GM19035 (cell line): ENCODE measurements around the gene TBX4.
"Not testable (repeated sequence)": the region's sequence is repeated elsewhere in the genome, so short reads cannot be mapped to it uniquely, and the experiment has no call there.

ENCODE experiments used
- ATAC-seq: cut with Tn5 transposase; IDR thresholded peaks from one replicate; pipeline ENCODE4 v1.9.1; 2021; ENCODE audit not compliant: unreplicated experiment

The TBX4 gene

GRCh38 chr17:61480414-61480807 is 28.2 kb downstream of the TBX4 start:
- ATAC-seq = no peak

GRCh38 chr17:61481421-61481820 is 29.2 kb downstream of the TBX4 start:
- ATAC-seq = no peak

GRCh38 chr17:61482467-61482866 is 30.2 kb downstream of the TBX4 start:
- no peak for ATAC-seq

GRCh38 chr17:61483778-61484116 is 31.5 kb downstream of the TBX4 start:
- ATAC-seq = no peak

- ATAC-seq = no peak
These were observed 32.0 kb downstream of the TBX4 start for GRCh38 chr17:61484174-61484573.

DNA sequence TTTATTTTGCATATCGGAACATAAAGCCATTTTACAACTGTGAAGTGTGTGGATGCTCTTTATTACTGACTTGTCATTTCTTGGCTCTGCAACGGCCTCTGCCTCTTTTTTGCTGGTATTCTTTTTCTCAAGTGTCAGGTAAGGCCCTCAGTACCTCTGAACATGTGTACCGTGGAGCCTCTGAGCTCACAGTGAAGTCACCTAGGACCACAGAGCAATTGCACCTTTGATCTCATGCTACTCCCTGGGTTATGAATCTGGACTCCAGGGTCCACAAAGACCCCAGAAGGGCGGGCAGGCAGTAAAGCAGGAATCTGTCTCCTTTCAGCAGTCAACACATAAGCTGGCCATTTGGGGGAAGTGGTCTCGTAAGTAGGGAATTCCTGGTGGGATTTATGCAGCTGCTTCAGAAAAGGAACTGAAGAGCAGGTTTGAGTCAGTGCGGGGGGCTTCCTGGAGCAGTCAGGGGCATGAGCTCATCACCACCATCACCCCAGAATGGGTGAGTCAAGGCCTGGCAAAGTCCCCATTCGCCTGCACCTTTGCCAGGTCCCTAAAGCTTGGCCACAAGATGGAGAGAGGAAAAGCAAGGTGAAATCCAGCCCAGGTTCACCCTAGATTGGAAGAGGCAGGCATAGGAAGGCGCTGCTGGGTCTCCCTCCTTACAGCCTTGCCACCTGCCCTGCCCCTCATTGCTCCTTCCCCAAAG is 33.0 kb downstream of the TBX4 start:
- ATAC-seq = no peak

DNA sequence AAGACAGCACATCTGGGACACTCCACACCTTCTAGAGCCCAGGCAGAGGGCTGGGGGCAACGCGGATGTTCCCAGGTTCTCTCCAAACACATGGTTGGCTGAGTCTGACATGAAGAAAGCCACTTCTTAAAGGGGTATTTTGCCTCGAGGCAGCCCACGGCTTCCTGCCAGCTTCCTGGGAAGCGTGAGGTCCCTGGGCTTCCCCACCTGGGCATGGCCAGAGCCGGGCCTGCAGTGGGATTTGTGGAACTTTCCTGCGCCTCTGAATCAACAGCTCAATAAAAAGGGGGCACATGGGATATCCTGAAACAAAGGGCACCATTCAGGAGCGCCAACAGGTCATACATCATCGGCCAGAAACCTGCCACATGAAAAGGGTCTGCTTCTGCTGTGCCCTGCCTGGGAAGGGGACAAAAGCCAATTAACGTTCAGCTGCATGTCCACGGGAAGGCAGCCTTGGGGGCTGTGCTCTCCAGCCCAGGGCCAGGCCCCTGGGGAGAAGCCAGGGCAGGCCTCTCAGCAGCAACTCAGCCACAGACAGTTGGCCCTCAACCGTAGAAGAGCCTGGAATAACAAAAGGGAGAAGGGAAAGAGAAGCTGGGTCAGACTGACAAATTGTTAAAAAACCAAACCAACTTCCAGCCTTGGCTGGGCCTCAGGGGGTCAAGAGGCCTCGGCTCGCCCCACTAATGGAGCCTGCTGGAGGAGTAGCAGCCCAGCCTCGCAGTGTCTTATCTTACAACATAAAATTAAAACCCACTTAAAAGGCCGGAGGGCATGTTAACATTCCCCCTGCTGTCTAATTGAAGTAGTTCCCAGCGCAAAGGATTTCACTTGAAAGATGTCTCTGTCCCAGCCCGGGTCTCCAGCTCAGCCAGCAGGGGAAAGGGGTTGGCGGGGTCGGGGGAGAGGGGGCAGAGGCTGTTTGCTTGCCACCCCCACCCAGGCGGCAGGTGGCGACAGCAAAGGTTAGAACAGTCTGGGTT is 34.2 kb downstream of the TBX4 start:
- ATAC-seq = no peak

DNA sequence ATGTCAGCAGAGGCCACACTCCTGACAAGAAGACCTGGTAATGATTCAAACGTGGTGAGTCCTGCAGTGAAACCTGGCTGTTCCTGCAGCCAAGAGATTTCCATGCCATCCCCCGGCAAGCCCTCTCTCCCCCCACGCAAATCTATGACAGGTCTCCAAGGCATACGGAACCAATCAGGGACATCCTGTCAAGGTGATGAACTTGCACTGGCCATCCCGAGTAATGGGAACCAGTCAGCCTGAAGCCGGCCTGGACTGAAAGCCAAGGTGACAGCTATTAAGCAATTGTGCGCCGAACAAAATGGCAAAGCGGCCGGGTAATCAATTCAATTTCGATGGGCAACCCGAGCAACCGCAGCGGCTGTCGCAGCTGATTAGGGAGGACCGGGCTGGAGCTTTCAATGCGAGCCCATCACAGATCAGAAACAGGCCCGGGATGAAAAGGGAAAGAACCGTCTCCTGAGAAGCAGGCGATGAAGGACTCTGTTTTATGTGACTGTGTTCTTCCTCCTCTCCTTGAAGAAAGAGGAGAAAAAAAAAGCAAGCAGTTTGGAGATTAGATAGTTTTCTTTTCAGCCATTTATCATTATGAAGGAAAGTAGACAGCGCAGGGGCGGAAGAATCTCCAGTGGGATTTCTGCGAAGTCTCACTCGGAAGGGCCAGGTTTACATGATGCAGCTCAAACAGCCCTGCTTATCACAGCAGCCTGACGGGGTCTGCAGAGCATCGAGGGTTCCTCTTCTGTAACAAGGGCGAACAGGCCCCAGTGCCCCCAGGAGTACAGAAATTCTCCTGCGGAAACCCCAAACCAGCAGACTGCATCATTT is 35.2 kb downstream of the TBX4 start:
- ATAC-seq = no peak

GRCh38 chr17:61487989-61488595 is 35.9 kb downstream of the TBX4 start:
- ATAC-seq = no peak

GRCh38 chr17:61488878-61489718 is 36.9 kb downstream of the TBX4 start:
- ATAC-seq = no peak

GRCh38 chr17:61489719-61490490 is 37.7 kb downstream of the TBX4 start:
- no peak for ATAC-seq

- ATAC-seq = no peak
These were observed 38.3 kb downstream of the TBX4 start for GRCh38 chr17:61490540-61490975.

- no peak for ATAC-seq
These were observed 39.8 kb downstream of the TBX4 start for GRCh38 chr17:61491981-61492380.

DNA sequence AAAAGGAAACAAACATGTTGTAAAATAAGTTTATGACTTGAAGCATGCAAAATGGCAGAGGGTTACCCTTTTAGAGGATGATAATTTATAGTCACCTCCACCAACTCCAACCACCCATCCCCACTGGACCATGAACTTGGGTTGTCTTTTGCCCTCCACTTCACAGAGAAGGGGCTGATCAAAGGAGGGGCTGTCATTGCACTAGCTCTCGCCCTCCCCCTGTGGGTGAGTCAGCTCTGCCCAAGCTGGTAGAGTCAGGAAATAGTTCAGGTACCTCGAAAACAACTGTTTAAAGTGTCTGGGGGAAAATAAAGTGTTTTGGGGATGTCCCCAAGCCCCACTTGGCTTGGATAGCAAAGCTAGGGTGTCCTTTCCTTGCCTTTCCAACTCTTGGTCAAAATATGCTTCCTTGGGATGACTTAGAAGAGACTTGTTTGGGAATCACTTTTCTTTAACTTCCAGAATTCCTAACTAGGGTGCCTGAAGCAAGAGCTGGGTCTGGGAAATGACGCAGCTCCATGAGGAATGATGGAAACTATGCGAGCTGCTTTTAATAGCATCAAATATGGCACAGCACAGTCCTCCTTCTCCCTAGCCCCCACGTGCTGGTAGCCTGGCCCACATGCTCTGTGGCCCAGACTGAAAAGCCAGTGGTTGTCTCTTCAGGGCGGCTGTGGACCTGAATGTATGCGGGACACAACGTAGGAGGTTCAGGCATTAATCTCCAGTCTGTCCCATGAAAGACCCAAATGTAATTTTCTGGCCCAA is 40.7 kb downstream of the TBX4 start:
- no peak for ATAC-seq

GRCh38 chr17:61493830-61494324 is 41.7 kb downstream of the TBX4 start:
- not testable (repeated sequence) for ATAC-seq

DNA sequence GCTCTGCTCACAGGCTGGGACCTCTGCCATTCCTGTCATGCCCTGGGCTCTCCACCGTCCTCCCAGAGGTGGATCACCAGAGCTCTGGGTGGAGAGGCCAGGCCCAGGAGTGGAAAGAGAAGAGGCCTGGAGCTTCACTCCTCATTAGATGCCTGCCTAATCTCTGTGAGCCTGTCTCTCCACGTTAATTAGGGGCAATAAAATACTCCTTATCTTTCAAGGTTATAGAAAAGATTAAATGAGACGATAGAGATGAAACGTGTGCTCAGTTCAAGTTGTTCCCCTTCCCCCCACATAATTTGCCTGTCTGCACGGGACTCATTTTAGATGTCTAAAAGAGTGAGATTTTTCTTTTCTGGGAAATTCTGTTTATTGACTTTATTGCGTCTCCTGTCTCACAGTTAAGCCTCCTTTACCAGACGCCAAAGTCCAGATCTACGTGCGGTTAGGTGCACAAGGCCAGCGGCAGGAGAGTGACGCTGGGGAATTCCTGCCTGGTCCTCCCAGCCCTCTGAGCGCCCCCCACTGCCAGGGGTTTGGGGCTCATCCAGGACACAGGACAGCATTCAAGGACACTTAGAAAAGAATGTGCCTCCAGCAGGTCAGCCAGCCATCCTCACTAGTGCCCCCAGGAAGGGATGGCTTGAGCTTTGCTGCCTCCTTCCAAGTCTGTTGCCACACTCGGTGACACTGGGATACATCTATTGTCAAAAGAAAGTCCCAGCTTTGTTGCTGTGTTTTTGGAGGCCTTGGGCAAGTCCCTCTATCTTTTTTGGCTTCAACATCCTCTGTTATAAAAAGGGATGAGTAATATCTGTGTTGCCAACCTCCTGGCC is 42.3 kb downstream of the TBX4 start:
- ATAC-seq = no peak

GRCh38 chr17:61495161-61495857 is 43.1 kb downstream of the TBX4 start:
- ATAC-seq = no peak
